Muscle of leg (tissue), 11 donors: Measurements from ENCODE around the gene KLK4. TPM values are rescaled to one million over a fixed set of nuclear protein-coding genes. Genes with fewer than 3 reads are reported as not detected.

Source experiments
- DNase-seq: peaks from one replicate; pipeline ENCODE4 v3.0.0; 2013
- H3K27ac ChIP-seq: one replicate; pipeline ENCODE4 v1.5.1; 2013; ENCODE audit warnings: mild to moderate bottlenecking, low read length, control low read depth
- H3K27me3 ChIP-seq: one replicate; pipeline ENCODE4 v1.6.1; 2013; ENCODE audit warnings: low read length; ENCODE audit not compliant: control insufficient read depth, insufficient read depth
- H3K36me3 ChIP-seq: one replicate; pipeline ENCODE4 v1.6.1; 2013; ENCODE audit warnings: low read length; ENCODE audit not compliant: control insufficient read depth, insufficient read depth
- H3K4me1 ChIP-seq: one replicate; pipeline ENCODE4 v1.6.1; 2013; ENCODE audit warnings: low read length; ENCODE audit not compliant: control insufficient read depth, insufficient read depth
- H3K4me3 ChIP-seq: one replicate; pipeline ENCODE4 v1.5.1; 2013; ENCODE audit warnings: low read length, control low read depth
- H3K9me3 ChIP-seq: replicated peaks from 2 replicates; pipeline ENCODE4 v1.6.1; 2013; ENCODE audit warnings: low read depth, low read length; ENCODE audit not compliant: control insufficient read depth
- WGBS: methylation state at CpG from one replicate; pipeline ENCODE4 v1.1.5; 2013; ENCODE audit warnings: missing lambda C conversion rate; ENCODE audit not compliant: insufficient coverage; 5-methylcytosine and 5-hydroxymethylcytosine counted together
- polyA plus RNA-seq, 8 donors: library from polyadenylated mRNA; unstranded; fragments of 120-200 nt; gene quantifications; one replicate each; pipeline versions ENCODE4 v1.2.1 to v1.2.3, GENCODE V29; 2013; ENCODE audit warnings: inconsistent platforms in 1 of 8, low replicate concordance in 1 of 8; ENCODE audit not compliant: insufficient read length in 8 of 8, insufficient read depth in 1 of 8
- total RNA-seq: library from RNA; stranded (reverse); fragments of 120-200 nt; gene quantifications from one replicate; pipeline ENCODE4 v1.2.4, GENCODE V29; 2013

Gene KLK4
- total and polyA plus RNA-seq, 9 donors: not detected

- no peak for DNase-seq
- no peak overlapping the region for H3K4me3 ChIP-seq
- peaks cover 6% of the 10 kb centered on the region for H3K27me3 ChIP-seq
These were observed 49.5 kb downstream of the KLK4 start for GRCh38 chr19:50861496-50862286.

GRCh38 chr19:50861010-50861409 lies 50.2 kb downstream of the KLK4 start:
- no peak overlapping the region for H3K4me3 ChIP-seq
- H3K27me3 ChIP-seq: peaks cover 6% of the 10 kb centered on the region
- 84% methylated on average over 5 of the region's 5 CpGs for WGBS
- H3K27ac ChIP-seq: no peak overlapping the region
- H3K36me3 ChIP-seq: no peaks in the 10 kb centered on the region
- no peak for DNase-seq
- no peaks in the 10 kb centered on the region for H3K9me3 ChIP-seq
- no peaks in the 10 kb centered on the region for H3K4me1 ChIP-seq

More at GRCh38 chr19:50861496-50862286, 49.5 kb downstream of the KLK4 start:
- H3K4me1 ChIP-seq: no peaks in the 10 kb centered on the region
- no peaks in the 10 kb centered on the region for H3K9me3 ChIP-seq
- WGBS: 86% methylated on average over 4 of the region's 7 CpGs
- H3K27ac ChIP-seq: no peak overlapping the region
- no peaks in the 10 kb centered on the region for H3K36me3 ChIP-seq

- H3K27me3 ChIP-seq: peaks cover 6% of the 10 kb centered on the region
- H3K36me3 ChIP-seq: no peaks in the 10 kb centered on the region
- DNase-seq: no peak
- no peaks in the 10 kb centered on the region for H3K9me3 ChIP-seq
- WGBS: no CpG with 5 or more reads among the region's 4 CpGs
- no peaks in the 10 kb centered on the region for H3K4me1 ChIP-seq
- H3K27ac ChIP-seq: no peak overlapping the region
- H3K4me3 ChIP-seq: no peak overlapping the region
These were observed 51.3 kb downstream of the KLK4 start for GRCh38 chr19:50859849-50860248.

GRCh38 chr19:50858886-50859285 lies 52.3 kb downstream of the KLK4 start:
- Histone ChIP-seq H3K27me3 (peaks cover 6% of the 10 kb centered on the region), H3K9me3 (no peaks in the 10 kb centered on the region), H3K27ac (no peak overlapping the region), H3K4me3 (no peak overlapping the region), H3K36me3 (no peaks in the 10 kb centered on the region), H3K4me1 (no peaks in the 10 kb centered on the region)
- no peak for DNase-seq
- 6% methylated on average over 7 of the region's 7 CpGs for WGBS

GRCh38 chr19:50857366-50857765 lies 53.8 kb downstream of the KLK4 start:
- no peak for DNase-seq
- Histone ChIP-seq H3K27me3 (peaks cover 6% of the 10 kb centered on the region), H3K4me1 (no peaks in the 10 kb centered on the region), H3K27ac (no peak overlapping the region), H3K36me3 (no peaks in the 10 kb centered on the region), H3K9me3 (no peaks in the 10 kb centered on the region), H3K4me3 (no peak overlapping the region)
- WGBS: 64% methylated on average over 5 of the region's 6 CpGs

Other genes starting within 250 kb of the KLK4 start
- gene SHANK1, start 191.6 kb downstream of the KLK4 start, total RNA-seq: 12.1 TPM
- gene SHANK1, start 191.6 kb downstream of the KLK4 start, polyA plus RNA-seq: 10 to 100 TPM; 14.4 to 37.4 (median 23.3) TPM
- gene CLEC11A, start 188.0 kb downstream of the KLK4 start, total RNA-seq: 35.2 TPM
- gene CLEC11A, start 188.0 kb downstream of the KLK4 start, polyA plus RNA-seq: 10 to 100 TPM; 18.8 to 40.3 (median 36.6) TPM
- not detected for gene GPR32, start 140.9 kb downstream of the KLK4 start, total RNA-seq
- gene GPR32, start 140.9 kb downstream of the KLK4 start, polyA plus RNA-seq: not detected
- gene ACP4, start 121.0 kb downstream of the KLK4 start, total RNA-seq: not detected
- under 1 TPM in 3 of 8 donors, not detected in 5; 0.15 to 0.16 (median 0.15) TPM for gene ACP4, start 121.0 kb downstream of the KLK4 start, polyA plus RNA-seq
- gene KLK1, start 87.6 kb downstream of the KLK4 start, total RNA-seq: not detected
- gene KLK1, start 87.6 kb downstream of the KLK4 start, polyA plus RNA-seq: under 1 TPM; 0.15 to 0.54 (median 0.28) TPM
- not detected for gene KLK15, start 77.8 kb downstream of the KLK4 start, total RNA-seq
- gene KLK15, start 77.8 kb downstream of the KLK4 start, polyA plus RNA-seq: under 1 TPM in 1 of 8 donors, not detected in 7; 0.17 TPM
- not detected for gene KLK3, start 56.5 kb downstream of the KLK4 start, total RNA-seq
- not detected for gene KLK3, start 56.5 kb downstream of the KLK4 start, polyA plus RNA-seq
- not detected for gene KLK2, start 38.0 kb downstream of the KLK4 start, total RNA-seq
- gene KLK2, start 38.0 kb downstream of the KLK4 start, polyA plus RNA-seq: under 1 TPM in 1 of 8 donors, not detected in 7; 0.30 TPM
- not detected for gene KLK5, start 41.6 kb upstream of the KLK4 start, total RNA-seq
- gene KLK5, start 41.6 kb upstream of the KLK4 start, polyA plus RNA-seq: under 1 TPM in 1 of 8 donors, not detected in 7; 0.34 TPM
- gene KLK6, start 58.2 kb upstream of the KLK4 start, total RNA-seq: 0.09 TPM
- gene KLK6, start 58.2 kb upstream of the KLK4 start, polyA plus RNA-seq: under 1 TPM in 5 of 8 donors, not detected in 3; 0.12 to 0.62 (median 0.23) TPM
- gene KLK7, start 72.5 kb upstream of the KLK4 start, total RNA-seq: not detected
- gene KLK7, start 72.5 kb upstream of the KLK4 start, polyA plus RNA-seq: under 1 TPM in 4 of 8 donors, not detected in 4; 0.05 to 0.30 (median 0.17) TPM
- not detected for gene KLK8, start 90.2 kb upstream of the KLK4 start, total RNA-seq
- gene KLK8, start 90.2 kb upstream of the KLK4 start, polyA plus RNA-seq: 1 to 10 TPM in 1 of 8 donors, not detected in 7; 1.0 TPM
- not detected for gene KLK10, start 108.3 kb upstream of the KLK4 start, total RNA-seq
- under 1 TPM in 7 of 8 donors, not detected in 1; 0.06 to 0.57 (median 0.15) TPM for gene KLK10, start 108.3 kb upstream of the KLK4 start, polyA plus RNA-seq
- gene KLK11, start 115.2 kb upstream of the KLK4 start, total RNA-seq: not detected
- gene KLK11, start 115.2 kb upstream of the KLK4 start, polyA plus RNA-seq: 1 to 10 TPM in 1 of 8 donors, under 1 TPM in 2, not detected in 5; 0.34 to 2.1 (median 0.45) TPM
- not detected for gene KLK12, start 123.6 kb upstream of the KLK4 start, total RNA-seq
- gene KLK12, start 123.6 kb upstream of the KLK4 start, polyA plus RNA-seq: not detected
- not detected for gene KLK13, start 153.7 kb upstream of the KLK4 start, total RNA-seq
- gene KLK13, start 153.7 kb upstream of the KLK4 start, polyA plus RNA-seq: under 1 TPM in 1 of 8 donors, not detected in 7; 0.21 TPM
- gene KLK14, start 171.5 kb upstream of the KLK4 start, total RNA-seq: not detected
- gene KLK14, start 171.5 kb upstream of the KLK4 start, polyA plus RNA-seq: under 1 TPM in 5 of 8 donors, not detected in 3; 0.28 to 0.52 (median 0.34) TPM
- 4.8 TPM for gene CTU1, start 197.0 kb upstream of the KLK4 start, total RNA-seq
- gene CTU1, start 197.0 kb upstream of the KLK4 start, polyA plus RNA-seq: 1 to 10 TPM; 2.7 to 4.3 (median 3.3) TPM
- gene SIGLEC9, start 213.5 kb upstream of the KLK4 start, total RNA-seq: 0.53 TPM
- gene SIGLEC9, start 213.5 kb upstream of the KLK4 start, polyA plus RNA-seq: 1 to 10 TPM in 5 of 8 donors, under 1 TPM in 3; 0.54 to 1.4 (median 1.1) TPM
- gene SIGLEC7, start 230.9 kb upstream of the KLK4 start, total RNA-seq: 0.40 TPM
- gene SIGLEC7, start 230.9 kb upstream of the KLK4 start, polyA plus RNA-seq: 1 to 10 TPM in 1 of 8 donors, under 1 TPM in 7; 0.41 to 1.1 (median 0.63) TPM